HEK293T (cell line): ENCODE data around the gene CDRT15.

ENCODE experiments used
- BHLHE40 ChIP-seq: fragments of 450-650 bp; IDR thresholded peaks from 2 replicates; pipeline ENCODE4 v1.6.1; 2016; ENCODE audit warnings: mild to moderate bottlenecking, moderate library complexity, borderline replicate concordance
- FOXA1 ChIP-seq: fragments of 450-650 bp; IDR thresholded peaks from 2 replicates; pipeline ENCODE4 v1.6.1; 2016; ENCODE audit warnings: mild to moderate bottlenecking
- NFRKB ChIP-seq: fragments of 450-650 bp; IDR thresholded peaks from 2 replicates; pipeline ENCODE4 v1.6.1; 2016; ENCODE audit warnings: mild to moderate bottlenecking, moderate library complexity
- SP1 ChIP-seq: fragments of 450-650 bp; IDR thresholded peaks from 2 replicates; pipeline ENCODE4 v1.6.1; 2017
- SUZ12 ChIP-seq: fragments of 450-650 bp; IDR thresholded peaks from 2 replicates; pipeline ENCODE4 v1.6.1; 2016; ENCODE audit warnings: mild to moderate bottlenecking
- TARDBP ChIP-seq: fragments of 450-650 bp; IDR thresholded peaks from 2 replicates; pipeline ENCODE4 v1.6.1; 2016
- TF ChIP-seq, protein P1 (sequence below): fragments of 450-650 bp; IDR thresholded peaks from 2 replicates; pipeline ENCODE4 v1.6.1; 2016

DNA sequence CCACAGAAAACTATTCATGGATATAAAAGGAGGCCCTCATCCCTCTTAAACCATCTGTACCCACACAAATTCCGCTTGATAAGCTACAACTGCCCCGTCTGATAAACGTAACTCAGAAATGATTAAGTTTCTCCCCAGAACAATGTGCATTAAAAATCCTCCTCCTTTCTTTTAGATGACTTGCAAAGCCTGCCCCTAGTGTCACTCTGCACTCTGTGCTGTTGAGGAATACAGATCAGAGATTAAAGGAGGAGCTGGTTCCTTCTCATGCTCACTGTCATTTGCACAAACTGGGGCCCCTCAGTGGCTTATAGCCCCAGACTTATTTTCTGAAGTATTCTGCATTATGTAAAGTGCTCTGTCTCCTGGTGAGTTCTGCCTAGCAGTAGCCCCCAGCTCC is 33.3 kb downstream of the CDRT15 start:
- TF ChIP-seq BHLHE40 (no peak), SP1 (no peak), FOXA1 (no peak), TARDBP (no peak), SUZ12 (no peak), NFRKB (no peak)
- TF ChIP-seq, protein P1, sequence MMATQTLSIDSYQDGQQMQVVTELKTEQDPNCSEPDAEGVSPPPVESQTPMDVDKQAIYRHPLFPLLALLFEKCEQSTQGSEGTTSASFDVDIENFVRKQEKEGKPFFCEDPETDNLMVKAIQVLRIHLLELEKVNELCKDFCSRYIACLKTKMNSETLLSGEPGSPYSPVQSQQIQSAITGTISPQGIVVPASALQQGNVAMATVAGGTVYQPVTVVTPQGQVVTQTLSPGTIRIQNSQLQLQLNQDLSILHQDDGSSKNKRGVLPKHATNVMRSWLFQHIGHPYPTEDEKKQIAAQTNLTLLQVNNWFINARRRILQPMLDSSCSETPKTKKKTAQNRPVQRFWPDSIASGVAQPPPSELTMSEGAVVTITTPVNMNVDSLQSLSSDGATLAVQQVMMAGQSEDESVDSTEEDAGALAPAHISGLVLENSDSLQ: no peak
